ENCODE data around the gene TENM3. TPM values are rescaled to one million over a fixed set of nuclear protein-coding genes. Genes with fewer than 3 reads are reported as not detected.

Gene TENM3
- total RNA-seq, 2 experiments from 2014 or later, result not detected

- no peaks in the 10 kb centered on the region for H3K36me3 Mint-ChIP-seq
Observed at GRCh38 chr4:182507805-182508204, 264.6 kb downstream of the TENM3 start.

GRCh38 chr4:182510836-182511235 lies 267.6 kb downstream of the TENM3 start:
- CTCF ChIA-PET, result no interaction called here
- H3K4me3 Mint-ChIP-seq, result no peak overlapping the region
- ATAC-seq, result no peak
- H3K27ac Mint-ChIP-seq, result no peak overlapping the region
- H3K9me3 Mint-ChIP-seq (ENCODE audit: low read depth), result no peaks in the 10 kb centered on the region
- DNase-seq, result no peak
- H3K4me1 Mint-ChIP-seq, result no peaks in the 10 kb centered on the region
- no peaks in the 10 kb centered on the region for H3K27me3 Mint-ChIP-seq
- H3K36me3 Mint-ChIP-seq, result no peaks in the 10 kb centered on the region

More at GRCh38 chr4:182507805-182508204, 264.6 kb downstream of the TENM3 start:
- no peak for ATAC-seq
- CTCF ChIA-PET, result no interaction called here
- no peaks in the 10 kb centered on the region for H3K9me3 Mint-ChIP-seq (ENCODE audit: low read depth)
- peaks cover 3% of the 10 kb centered on the region for H3K27me3 Mint-ChIP-seq
- no peak overlapping the region for H3K4me3 Mint-ChIP-seq
- H3K4me1 Mint-ChIP-seq, result no peaks in the 10 kb centered on the region
- no peak for DNase-seq
- H3K27ac Mint-ChIP-seq, result no peak overlapping the region

- H3K27ac Mint-ChIP-seq, result no peak overlapping the region
- DNase-seq (no peak), ATAC-seq (no peak)
- no peaks in the 10 kb centered on the region for H3K36me3 Mint-ChIP-seq
- H3K9me3 Mint-ChIP-seq (ENCODE audit: low read depth), result no peaks in the 10 kb centered on the region
- H3K4me1 Mint-ChIP-seq, result no peaks in the 10 kb centered on the region
- CTCF ChIA-PET, result interaction anchor here (0.7 kb wide), 1 partner anchor 18 kb away, joined by 5 read pairs; no protein-coding TSS in a partner anchor
- no peak overlapping the region for H3K4me3 Mint-ChIP-seq
- no peaks in the 10 kb centered on the region for H3K27me3 Mint-ChIP-seq
Observed at GRCh38 chr4:182513587-182514291, 270.5 kb downstream of the TENM3 start.

GRCh38 chr4:182518421-182518820 lies 275.2 kb downstream of the TENM3 start:
- no peaks in the 10 kb centered on the region for H3K4me1 Mint-ChIP-seq
- no peaks in the 10 kb centered on the region for H3K36me3 Mint-ChIP-seq
- ATAC-seq (no peak), DNase-seq (no peak)
- H3K4me3 Mint-ChIP-seq, result no peak overlapping the region
- H3K9me3 Mint-ChIP-seq (ENCODE audit: low read depth), result no peaks in the 10 kb centered on the region
- peaks cover 7% of the 10 kb centered on the region for H3K27me3 Mint-ChIP-seq
- H3K27ac Mint-ChIP-seq, result no peak overlapping the region
- CTCF ChIA-PET, result interaction anchor here (0.6 kb wide), 1 partner anchor 309 kb away, joined by 3 read pairs; no protein-coding TSS in a partner anchor

GRCh38 chr4:182519528-182519927 lies 276.3 kb downstream of the TENM3 start:
- H3K4me1 Mint-ChIP-seq, result no peaks in the 10 kb centered on the region
- no peak for ATAC-seq

GRCh38 chr4:182521011-182521410 lies 277.8 kb downstream of the TENM3 start:
- Mint-ChIP-seq H3K4me3 (no peak overlapping the region), H3K9me3 (ENCODE audit: low read depth) (no peaks in the 10 kb centered on the region), H3K27ac (no peak overlapping the region), H3K4me1 (no peaks in the 10 kb centered on the region), H3K36me3 (no peaks in the 10 kb centered on the region), H3K27me3 (peaks cover 7% of the 10 kb centered on the region)
- CTCF ChIA-PET, result no interaction called here
- DNase-seq, result no peak
- no peak for ATAC-seq

More at GRCh38 chr4:182519528-182519927, 276.3 kb downstream of the TENM3 start:
- H3K9me3 Mint-ChIP-seq (ENCODE audit: low read depth), result no peaks in the 10 kb centered on the region
- CTCF ChIA-PET, result no interaction called here
- no peak for DNase-seq
- H3K4me3 Mint-ChIP-seq, result no peak overlapping the region
- peaks cover 7% of the 10 kb centered on the region for H3K27me3 Mint-ChIP-seq
- no peaks in the 10 kb centered on the region for H3K36me3 Mint-ChIP-seq
- no peak overlapping the region for H3K27ac Mint-ChIP-seq

- Mint-ChIP-seq H3K36me3 (no peaks in the 10 kb centered on the region), H3K27me3 (no peaks in the 10 kb centered on the region), H3K9me3 (ENCODE audit: low read depth) (no peaks in the 10 kb centered on the region), H3K27ac (no peak overlapping the region), H3K4me1 (no peaks in the 10 kb centered on the region), H3K4me3 (no peak overlapping the region)
- CTCF ChIA-PET, result no interaction called here
- DNase-seq, result no peak
- no peak for ATAC-seq
Observed at GRCh38 chr4:182528819-182529218, 285.6 kb downstream of the TENM3 start.

GRCh38 chr4:182530451-182530850 lies 287.2 kb downstream of the TENM3 start:
- Mint-ChIP-seq H3K9me3 (ENCODE audit: low read depth) (no peaks in the 10 kb centered on the region), H3K4me3 (no peak overlapping the region), H3K27me3 (no peaks in the 10 kb centered on the region), H3K4me1 (no peaks in the 10 kb centered on the region), H3K36me3 (no peaks in the 10 kb centered on the region), H3K27ac (no peak overlapping the region)
- CTCF ChIA-PET, result no interaction called here
- no peak for ATAC-seq
- DNase-seq, result no peak

GRCh38 chr4:182531555-182532162 lies 288.5 kb downstream of the TENM3 start:
- CTCF ChIA-PET, result no interaction called here
- no peak for DNase-seq
- ATAC-seq, result no peak
- H3K4me1 Mint-ChIP-seq, result no peaks in the 10 kb centered on the region
- no peaks in the 10 kb centered on the region for H3K27me3 Mint-ChIP-seq
- H3K4me3 Mint-ChIP-seq, result no peak overlapping the region
- no peak overlapping the region for H3K27ac Mint-ChIP-seq
- H3K9me3 Mint-ChIP-seq (ENCODE audit: low read depth), result no peaks in the 10 kb centered on the region
- no peaks in the 10 kb centered on the region for H3K36me3 Mint-ChIP-seq

- H3K27me3 Mint-ChIP-seq, result no peaks in the 10 kb centered on the region
- DNase-seq (no peak), ATAC-seq (no peak)
- H3K36me3 Mint-ChIP-seq, result no peaks in the 10 kb centered on the region
- no peak overlapping the region for H3K4me3 Mint-ChIP-seq
- H3K9me3 Mint-ChIP-seq (ENCODE audit: low read depth), result no peaks in the 10 kb centered on the region
- no peak overlapping the region for H3K27ac Mint-ChIP-seq
- CTCF ChIA-PET, result no interaction called here
- H3K4me1 Mint-ChIP-seq, result no peaks in the 10 kb centered on the region
Observed at GRCh38 chr4:182532441-182532840, 289.2 kb downstream of the TENM3 start.

GRCh38 chr4:182533964-182534363 lies 290.8 kb downstream of the TENM3 start:
- H3K27me3 Mint-ChIP-seq, result no peaks in the 10 kb centered on the region
- no peak for DNase-seq
- H3K27ac Mint-ChIP-seq, result no peak overlapping the region
- H3K36me3 Mint-ChIP-seq, result no peaks in the 10 kb centered on the region
- no peaks in the 10 kb centered on the region for H3K4me1 Mint-ChIP-seq
- no peak overlapping the region for H3K4me3 Mint-ChIP-seq
- no peaks in the 10 kb centered on the region for H3K9me3 Mint-ChIP-seq (ENCODE audit: low read depth)
- ATAC-seq, result no peak
- CTCF ChIA-PET, result no interaction called here

GRCh38 chr4:182536221-182536811 lies 293.1 kb downstream of the TENM3 start:
- no peak overlapping the region for H3K4me3 Mint-ChIP-seq
- no peaks in the 10 kb centered on the region for H3K9me3 Mint-ChIP-seq (ENCODE audit: low read depth)
- no peak overlapping the region for H3K27ac Mint-ChIP-seq
- no peak for DNase-seq
- no peaks in the 10 kb centered on the region for H3K4me1 Mint-ChIP-seq
- no peak for ATAC-seq
- CTCF ChIA-PET, result no interaction called here
- no peaks in the 10 kb centered on the region for H3K27me3 Mint-ChIP-seq
- no peaks in the 10 kb centered on the region for H3K36me3 Mint-ChIP-seq

- DNase-seq (no peak), ATAC-seq (no peak)
- Mint-ChIP-seq H3K4me1 (no peaks in the 10 kb centered on the region), H3K9me3 (ENCODE audit: low read depth) (no peaks in the 10 kb centered on the region), H3K27me3 (no peaks in the 10 kb centered on the region), H3K36me3 (no peaks in the 10 kb centered on the region), H3K27ac (no peak overlapping the region), H3K4me3 (no peak overlapping the region)
- CTCF ChIA-PET, result no interaction called here
Observed at GRCh38 chr4:182537031-182537795, 294.0 kb downstream of the TENM3 start.

All from activated CD8-positive, alpha-beta memory T cell treated with anti-CD3 and anti-CD28 coated beads, Interleukin-2, amount 10 ng/mL, durations not matched to agents 7 days and 5 days (primary cell).